HG03575 (cell line): ENCODE results near the gene PARD6B.
"Not testable (repeated sequence)": the region's sequence is repeated elsewhere in the genome, so short reads cannot be mapped to it uniquely, and the experiment has no call there.

Source experiments
- ATAC-seq: cut with Tn5 transposase; IDR thresholded peaks from one replicate; pipeline ENCODE4 v1.9.1; 2021; ENCODE audit not compliant: unreplicated experiment, insufficient number of reproducible peaks, low FRiP score; ENCODE audit errors: extremely low read depth

The PARD6B gene

GRCh38 chr20:50731055-50731929 lies at the start of gene PARD6B:
TSS of gene PARD6B (plus strand) at chr20:50731580. CDS start at chr20:50731787, 207 bp downstream.
- peak; percentile 24 for ATAC-seq

- no peak for ATAC-seq
Observed at GRCh38 chr20:50682065-50682464, 49.3 kb upstream of the PARD6B start.

- ATAC-seq, result no peak
Observed at GRCh38 chr20:50682947-50683530, 48.3 kb upstream of the PARD6B start.

- no peak for ATAC-seq
Observed at GRCh38 chr20:50683570-50683969, 47.8 kb upstream of the PARD6B start.

- no peak for ATAC-seq
Observed at GRCh38 chr20:50686821-50687220, 44.6 kb upstream of the PARD6B start.

- ATAC-seq, result no peak
Observed at GRCh38 chr20:50688256-50688975, 43.0 kb upstream of the PARD6B start.

- no peak for ATAC-seq
Observed at GRCh38 chr20:50689864-50690649, 41.3 kb upstream of the PARD6B start.

GRCh38 chr20:50690650-50691572 lies 40.5 kb upstream of the PARD6B start, which contains the start of gene RIPOR3:
TSS of gene RIPOR3 (minus strand) at chr20:50691542. CDS start at chr20:50691128, 414 bp downstream.
- ATAC-seq, result no peak

GRCh38 chr20:50691573-50692551 lies 39.5 kb upstream of the PARD6B start:
- no peak for ATAC-seq

GRCh38 chr20:50692552-50692933 lies 38.8 kb upstream of the PARD6B start:
- ATAC-seq, result no peak

GRCh38 chr20:50693001-50693400 lies 38.4 kb upstream of the PARD6B start:
- no peak for ATAC-seq

GRCh38 chr20:50694379-50695134 lies 36.8 kb upstream of the PARD6B start:
- ATAC-seq, result no peak

GRCh38 chr20:50695135-50695872 lies 36.1 kb upstream of the PARD6B start:
- ATAC-seq, result no peak

GRCh38 chr20:50698255-50698654 lies 33.1 kb upstream of the PARD6B start:
- ATAC-seq, result not testable (repeated sequence)

GRCh38 chr20:50699688-50700087 lies 31.7 kb upstream of the PARD6B start:
- no peak for ATAC-seq
